Lung (tissue), 12 donors: ENCODE measurements around the gene AKT1S1. TPM values are rescaled to one million over a fixed set of nuclear protein-coding genes. Genes with fewer than 3 reads are reported as not detected.
A peak's percentile ranks its signal among the peaks of the same experiment; 100 is the strongest.

Experiments used
- ATAC-seq: fragments of 200-7000 bp; cut with Tn5 transposase; one replicate; pipeline ENCODE4 v1.9.1; 2020; ENCODE audit warnings: moderate number of reproducible peaks; ENCODE audit not compliant: insufficient read depth, low FRiP score
- DNase-seq, 3 donors: peaks; one replicate each; pipeline ENCODE4 v3.0.0-alpha.2; 2013 to 2017
- H3K27ac ChIP-seq, 2 donors: one replicate each; pipeline ENCODE4 v1.5.1; 2013; ENCODE audit warnings: mild to moderate bottlenecking in 2 of 2, moderate library complexity in 2 of 2, control low read depth in 1 of 2, inconsistent platforms in 1 of 2, low read depth in 1 of 2, low read length in 1 of 2
- H3K27me3 ChIP-seq, 3 donors: one replicate each; pipeline ENCODE4 v1.5.1; 2013; ENCODE audit warnings: low read length in 2 of 3; ENCODE audit not compliant: control insufficient read depth in 3 of 3, insufficient read depth in 3 of 3
- H3K36me3 ChIP-seq, 4 donors: one replicate each; pipeline ENCODE4 v1.5.1; 2013; ENCODE audit warnings: low read length in 4 of 4, mild to moderate bottlenecking in 1 of 4, moderate library complexity in 1 of 4; ENCODE audit not compliant: control insufficient read depth in 4 of 4, insufficient read depth in 4 of 4
- H3K4me1 ChIP-seq, 5 donors: one replicate each; pipeline ENCODE4 v1.5.1; 2013; ENCODE audit warnings: low read length in 5 of 5, mild to moderate bottlenecking in 2 of 5, moderate library complexity in 1 of 5; ENCODE audit not compliant: control insufficient read depth in 5 of 5, insufficient read depth in 5 of 5
- H3K4me3 ChIP-seq: one replicate; pipeline ENCODE4 v1.5.1; 2013; ENCODE audit warnings: mild to moderate bottlenecking, control low read depth, moderate library complexity
- H3K9ac ChIP-seq, 2 donors: one replicate each; pipeline ENCODE4 v1.5.1; 2013; ENCODE audit warnings: low read length in 2 of 2, control low read depth in 1 of 2; ENCODE audit not compliant: insufficient read depth in 1 of 2
- H3K9me3 ChIP-seq, 4 donors: one replicate each; pipeline ENCODE4 v1.5.1; 2013; ENCODE audit warnings: low read length in 3 of 4, mild to moderate bottlenecking in 1 of 4, moderate library complexity in 1 of 4; ENCODE audit not compliant: control insufficient read depth in 4 of 4, insufficient read depth in 3 of 4
- WGBS, 2 donors: extraction: QIAGEN DNeasy Blood & Tissue Kit; methylation state at CpG; one replicate each; pipeline ENCODE4 v1.1.7; 2013; 5-methylcytosine and 5-hydroxymethylcytosine counted together
- polyA plus RNA-seq, 2 donors: library from polyadenylated mRNA; stranded (reverse); fragments of 200-250 nt; gene quantifications; one replicate each; pipeline ENCODE4 v1.2.1, GENCODE V29; 2013
- total RNA-seq, 2 donors: library from RNA; depleted of rRNA in 1 of 2; stranded (reverse); fragments of >200 nt in 1 of 2; gene quantifications; one replicate each; pipeline ENCODE4 v1.2.1, GENCODE V29; 2014 to 2021
- TF ChIP-seq, protein P1 (sequence below): IDR thresholded peaks from 2 replicates; pipeline ENCODE4 v1.5.1; 2012; ENCODE audit warnings: mild to moderate bottlenecking; ENCODE audit errors: control extremely low read depth, extremely low read depth
- donor health status: control.
- donor health status: control.
- donor health status: Bipolar disorder and iron deficiency.
- donor health status: healthy.
- donor health status: DM: yes; HTN: yes; CAD: no.

The AKT1S1 gene
- total and polyA plus RNA-seq, 4 donors, result 6.7 to 46.4 (median 35.9) TPM

DNA sequence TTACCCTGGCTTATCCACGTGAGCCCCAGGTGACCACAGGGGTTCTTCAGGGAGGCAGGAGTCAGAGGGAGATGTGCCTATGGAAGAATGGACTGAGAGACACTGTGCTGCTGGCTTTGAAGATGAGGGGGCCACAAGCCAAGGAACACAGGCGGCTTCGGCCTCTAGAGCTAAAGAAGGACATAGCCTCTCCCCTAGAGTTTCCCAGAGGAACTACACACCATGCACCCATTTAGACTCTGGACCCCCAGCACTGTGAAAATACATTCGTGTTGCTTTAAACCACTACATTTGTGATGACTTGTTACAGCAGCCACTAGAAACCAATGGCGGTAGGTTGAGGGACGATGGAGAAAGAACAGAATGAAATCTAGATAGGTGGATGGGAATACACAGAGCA lies 38.1 kb upstream of the AKT1S1 start:
- Histone ChIP-seq H3K9me3 (no peaks in the 10 kb centered on the region), H3K4me1 (peaks cover 0 to 3% (median 0%) of the 10 kb centered on the region in 5 donors), H3K4me3 (no peak overlapping the region), H3K9ac (no peak overlapping the region), H3K27me3 (no peaks in the 10 kb centered on the region), H3K27ac (no peak overlapping the region), H3K36me3 (peaks cover 3 to 37% (median 25%) of the 10 kb centered on the region in 4 donors)
- 97 to 99% methylated on average over 6 of the region's 6 CpGs for WGBS, 2 donors
- ATAC-seq, result no peak
- TF ChIP-seq, protein P1, sequence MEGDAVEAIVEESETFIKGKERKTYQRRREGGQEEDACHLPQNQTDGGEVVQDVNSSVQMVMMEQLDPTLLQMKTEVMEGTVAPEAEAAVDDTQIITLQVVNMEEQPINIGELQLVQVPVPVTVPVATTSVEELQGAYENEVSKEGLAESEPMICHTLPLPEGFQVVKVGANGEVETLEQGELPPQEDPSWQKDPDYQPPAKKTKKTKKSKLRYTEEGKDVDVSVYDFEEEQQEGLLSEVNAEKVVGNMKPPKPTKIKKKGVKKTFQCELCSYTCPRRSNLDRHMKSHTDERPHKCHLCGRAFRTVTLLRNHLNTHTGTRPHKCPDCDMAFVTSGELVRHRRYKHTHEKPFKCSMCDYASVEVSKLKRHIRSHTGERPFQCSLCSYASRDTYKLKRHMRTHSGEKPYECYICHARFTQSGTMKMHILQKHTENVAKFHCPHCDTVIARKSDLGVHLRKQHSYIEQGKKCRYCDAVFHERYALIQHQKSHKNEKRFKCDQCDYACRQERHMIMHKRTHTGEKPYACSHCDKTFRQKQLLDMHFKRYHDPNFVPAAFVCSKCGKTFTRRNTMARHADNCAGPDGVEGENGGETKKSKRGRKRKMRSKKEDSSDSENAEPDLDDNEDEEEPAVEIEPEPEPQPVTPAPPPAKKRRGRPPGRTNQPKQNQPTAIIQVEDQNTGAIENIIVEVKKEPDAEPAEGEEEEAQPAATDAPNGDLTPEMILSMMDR, result no peak
- no peak for DNase-seq

DNA sequence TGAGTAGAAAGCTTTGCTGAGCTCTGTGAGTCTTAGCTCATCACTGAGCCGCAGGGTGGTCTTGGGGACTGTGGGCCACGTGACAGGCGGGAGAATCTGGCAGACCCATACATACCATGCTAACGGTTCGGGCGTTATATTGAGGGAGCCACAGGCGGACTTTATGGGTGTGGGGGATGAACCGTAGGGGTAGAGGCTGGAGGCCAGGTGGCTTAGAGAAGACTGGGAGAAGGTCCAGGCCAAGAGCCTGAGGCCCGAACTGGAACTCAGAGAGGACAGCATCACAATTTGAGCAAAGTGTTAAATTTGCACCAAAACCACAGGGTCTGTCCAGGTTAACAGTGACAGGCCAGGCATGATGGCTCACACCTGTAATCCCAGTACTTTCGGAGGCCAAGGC lies 36.6 kb upstream of the AKT1S1 start:
- TF ChIP-seq, protein P1, result no peak
- H3K27me3 ChIP-seq, result no peaks in the 10 kb centered on the region
- peaks cover 0 to 3% (median 0%) of the 10 kb centered on the region in 5 donors for H3K4me1 ChIP-seq
- no peak overlapping the region for H3K9ac ChIP-seq
- no peak for DNase-seq
- ATAC-seq, result no peak
- H3K9me3 ChIP-seq, result no peaks in the 10 kb centered on the region
- peaks cover 10 to 43% (median 26%) of the 10 kb centered on the region in 4 donors for H3K36me3 ChIP-seq
- no peak overlapping the region for H3K27ac ChIP-seq
- WGBS, 2 donors, result 90 to 94% methylated on average over 10 of the region's 10 CpGs
- H3K4me3 ChIP-seq, result no peak overlapping the region

DNA sequence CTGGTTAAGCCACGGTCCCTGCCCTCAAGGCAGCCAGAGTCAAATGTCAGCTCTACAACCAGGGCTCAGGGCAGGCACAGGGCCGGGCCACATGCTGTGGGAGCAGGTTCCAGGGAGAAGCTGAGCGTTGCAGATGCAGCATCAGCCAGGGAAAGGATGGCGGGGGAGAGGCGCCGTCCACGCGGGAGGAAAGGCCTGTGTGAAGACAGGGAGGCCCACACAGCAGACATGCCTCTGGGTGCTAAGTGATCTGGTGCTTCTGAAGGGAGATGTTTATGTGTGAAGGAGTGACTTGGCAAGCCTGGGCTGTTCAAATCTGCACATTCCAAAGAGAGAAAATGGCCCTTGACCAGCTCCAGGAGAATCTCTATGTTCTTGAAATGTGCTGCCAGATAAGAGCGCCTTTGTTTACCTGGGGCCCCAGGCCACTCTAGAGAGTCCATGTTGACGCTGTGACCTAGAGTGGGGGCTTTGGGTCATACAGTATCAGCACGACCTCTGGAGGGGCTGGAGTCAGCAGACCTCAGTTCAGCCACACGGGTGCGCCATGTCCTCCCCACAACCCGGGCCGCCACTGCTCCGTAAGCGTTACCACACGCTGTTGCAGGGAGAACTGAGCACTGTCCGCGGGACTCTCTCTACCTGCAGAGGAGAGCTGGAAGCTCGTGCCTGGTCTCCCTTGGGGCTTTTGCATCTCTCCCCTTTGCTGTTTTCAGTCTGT lies 36.0 kb upstream of the AKT1S1 start:
- Histone ChIP-seq H3K9ac (no peak overlapping the region), H3K27me3 (no peaks in the 10 kb centered on the region), H3K36me3 (peaks cover 10 to 43% (median 31%) of the 10 kb centered on the region in 4 donors), H3K27ac (peak overlapping the region in 1 of 2 donors; percentile 11), H3K9me3 (no peaks in the 10 kb centered on the region), H3K4me3 (no peak overlapping the region), H3K4me1 (peaks cover 0 to 3% (median 0%) of the 10 kb centered on the region in 5 donors)
- DNase-seq, result peak; percentile 11 to 41 (median 41)
- ATAC-seq, result no peak
- TF ChIP-seq, protein P1, result no peak
- 74 to 81% methylated on average over 21 of the region's 21 CpGs for WGBS, 2 donors
